K562 (cell line): Measurements from ENCODE around the gene CHAMP1. TPM values are rescaled to one million over a fixed set of nuclear protein-coding genes. Genes with fewer than 3 reads are reported as not detected.

ENCODE experiments used
- ATAC-seq: fragments of 200-7000 bp; cut with Tn5 transposase; 3 replicates; pipeline ENCODE4 v1.9.1; 2020; ENCODE audit warnings: moderate library complexity
- BruUV-seq: library from RNA; stranded (reverse); fragments of 400-500 nt; replicated peaks from 2 replicates; lab custom pipeline; 2021; lab: Mats Ljungman, UMichigan
- CTCF ChIA-PET: fragments of 300-600 bp; formaldehyde crosslinking; extraction: SDS; loops from one replicate; lab custom pipeline; 2021; ENCODE audit warnings: low intra/inter-chr PET ratio; lab: Yijun Ruan, JAX
- POLR2A ChIA-PET: fragments of 300-600, 350-650 bp; sonication (Branson Sonifier 250); formaldehyde crosslinking; extraction: SDS; loops from one replicate; lab custom pipeline; 2021; ENCODE audit warnings: antibody characterized with exemption, inconsistent platforms; lab: Yijun Ruan, JAX
- DNase-seq, 4 experiments: peaks; one replicate each; pipeline versions ENCODE4 v3.0.0 to v3.0.0-alpha.2; 2011 to 2018; ENCODE audit warnings: low spot score in 3 of 4, mixed read lengths in 3 of 4; ENCODE audit errors: extremely low read depth in 1 of 4
- FAIRE-seq: peaks from 2 replicates; lab custom pipeline; 2011; peaks lifted over from hg19 to GRCh38; lab: Jason Lieb, UNC
- H2AFZ ChIP-seq: 2 replicates; pipeline ENCODE4 v1.6.0; 2011; ENCODE audit warnings: low read depth, low read length, control low read depth, inconsistent platforms
- H3K27ac ChIP-seq: fragments of 200-600 bp; 3 replicates; pipeline ENCODE4 v1.8.0; 2011; ENCODE audit warnings: low read depth, mild to moderate bottlenecking, control low read depth, inconsistent platforms, low read length, moderate library complexity, mixed read lengths; ENCODE audit errors: extremely low read depth
- H3K27me3 ChIP-seq, 2 experiments: fragments of 300-600 bp in 1 of 2; 2 replicates in 1 of 2; 3 replicates in 1 of 2; pipeline versions ENCODE4 v1.6.0 to v1.8.0; 2011; ENCODE audit warnings: inconsistent platforms in 2 of 2, low read length in 2 of 2, mild to moderate bottlenecking in 1 of 2, mixed read lengths in 1 of 2, moderate library complexity in 1 of 2; ENCODE audit not compliant: control insufficient read depth in 2 of 2, insufficient read depth in 2 of 2
- H3K36me3 ChIP-seq: fragments of 300-600 bp; 3 replicates; pipeline ENCODE4 v1.8.0; 2011; ENCODE audit warnings: mild to moderate bottlenecking, low read length, inconsistent platforms; ENCODE audit not compliant: control insufficient read depth, insufficient read depth
- H3K4me1 ChIP-seq, 2 experiments: fragments of 200-600 bp in 1 of 2; replicated peaks in 1 of 2; 2 replicates in 1 of 2; 3 replicates in 1 of 2; pipeline versions ENCODE4 v1.5.1 to v1.8.0; 2011; ENCODE audit warnings: inconsistent platforms in 2 of 2, low read length in 2 of 2, mild to moderate bottlenecking in 1 of 2, mixed read lengths in 1 of 2, moderate library complexity in 1 of 2; ENCODE audit not compliant: control insufficient read depth in 2 of 2, insufficient read depth in 2 of 2
- H3K4me2 ChIP-seq: 2 replicates; pipeline ENCODE4 v1.6.1; 2011; ENCODE audit warnings: low read length, control low read depth, inconsistent platforms, mixed read lengths; ENCODE audit not compliant: insufficient read depth
- H3K4me3 ChIP-seq: fragments of 200-600 bp; sonication (generic), shearing (Covaris generic); 2 replicates; pipeline ENCODE4 v1.5.1; 2016; ENCODE audit warnings: control low read depth, inconsistent platforms
- H3K79me2 ChIP-seq: fragments of 200-600 bp; 3 replicates; pipeline ENCODE4 v1.8.0; 2011; ENCODE audit warnings: low read length, inconsistent platforms; ENCODE audit not compliant: control insufficient read depth, insufficient read depth
- H3K9ac ChIP-seq, 2 experiments: 2 replicates each; pipeline versions ENCODE4 v1.6.0 to v1.6.1; 2011; ENCODE audit warnings: low read depth in 2 of 2, low read length in 2 of 2, control low read depth in 1 of 2, inconsistent platforms in 1 of 2, mild to moderate bottlenecking in 1 of 2, mixed read lengths in 1 of 2; ENCODE audit not compliant: insufficient read depth in 1 of 2
- H3K9me1 ChIP-seq: one replicate; pipeline ENCODE4 v1.6.0; 2011; ENCODE audit warnings: inconsistent platforms, mild to moderate bottlenecking, low read length, moderate library complexity; ENCODE audit not compliant: control insufficient read depth, insufficient read depth
- H3K9me3 ChIP-seq: replicated peaks from 2 replicates; pipeline ENCODE4 v1.5.1; 2011; ENCODE audit warnings: low read depth, low read length, inconsistent platforms; ENCODE audit not compliant: control insufficient read depth, insufficient read depth
- H4K20me1 ChIP-seq: replicated peaks from 2 replicates; pipeline ENCODE4 v1.6.1; 2011; ENCODE audit warnings: low read length, inconsistent platforms, mixed read lengths; ENCODE audit not compliant: control insufficient read depth, insufficient read depth
- STAG1 ChIP-seq: sonication (generic); formaldehyde crosslinking; IDR thresholded peaks from 2 replicates; pipeline ENCODE4 v1.5.0; 2020; ENCODE audit warnings: missing genetic modification reagents, borderline replicate concordance
- TEAD4 ChIP-seq, 2 experiments: sonication (generic) in 1 of 2; formaldehyde crosslinking in 1 of 2; IDR thresholded peaks; 2 replicates each; pipeline versions ENCODE4 v1.6.1 to v1.8.0; 2012 to 2022; ENCODE audit warnings: borderline replicate concordance in 1 of 2, inconsistent platforms in 1 of 2, low read length in 1 of 2, mild to moderate bottlenecking in 1 of 2, missing genetic modification reagents in 1 of 2
- ZNF133 ChIP-seq: fragments of 250-450 bp; sonication (Bioruptor Pico); IDR thresholded peaks from 2 replicates; pipeline ENCODE4 v1.4.0; 2020; ENCODE audit warnings: mild to moderate bottlenecking
- ZNF175 ChIP-seq: fragments of 200-800 bp; sonication (Bioruptor generic); IDR thresholded peaks from 2 replicates; pipeline ENCODE4 v1.6.1; 2016; ENCODE audit warnings: low read depth, mild to moderate bottlenecking, missing genetic modification characterization, missing compliant biosample characterization
- ZNF324 ChIP-seq: fragments of 250-450 bp; sonication (Bioruptor Pico); IDR thresholded peaks from 2 replicates; pipeline ENCODE4 v1.4.0; 2020; ENCODE audit warnings: mild to moderate bottlenecking
- ZNF518B ChIP-seq: fragments of 250-450 bp; sonication (Bioruptor Pico); IDR thresholded peaks from 2 replicates; pipeline ENCODE4 v1.5.0; 2021; ENCODE audit warnings: mild to moderate bottlenecking, moderate library complexity
- ZSCAN29 ChIP-seq: fragments of 450-650 bp; IDR thresholded peaks from 2 replicates; pipeline ENCODE4 v1.6.1; 2017
- WGBS: fragments of 100-300 bp; shearing (Covaris generic); methylation state at CpG from one replicate; pipeline ENCODE4 v1.1.6; 2016; ENCODE audit warnings: low coverage, mixed read lengths; ENCODE audit not compliant: insufficient coverage; ENCODE audit errors: missing lambda C conversion rate; 5-methylcytosine and 5-hydroxymethylcytosine counted together
- in situ Hi-C: fragments of 300-500 bp; cut with MboI; formaldehyde crosslinking; loops from 4 replicates; pipeline ENCODE4 v1.15.0; 2018; ENCODE audit warnings: inconsistent platforms, mixed read lengths
- intact Hi-C: fragments of 100-400 bp; cut with micrococcal nuclease; formaldehyde crosslinking; loops from 2 replicates; pipeline ENCODE4 v1.14.2; 2022
- polyA plus RNA-seq, 8 experiments: library from polyadenylated mRNA; depleted of rRNA in 4 of 8; stranded (reverse) in 5 of 8; unstranded in 3 of 8; fragments of >200 nt; fragmentation: Nextera tagmentation in 2 of 8; fragmentation: Illumina TruSeq in 1 of 8; extraction: Ambion mirVana in 2 of 8; extraction: Trizol in 1 of 8; gene quantifications; 2 replicates each; pipeline versions ENCODE4 v1.2.1 to v1.2.3, GENCODE V29; 2011 to 2014; ENCODE audit warnings: inconsistent platforms in 1 of 8, missing spikeins in 1 of 8
- total RNA-seq, 7 experiments: library from RNA; depleted of rRNA in 6 of 7; stranded (reverse); fragments of >200 nt in 6 of 7; fragmentation: Illumina TruSeq in 2 of 7; extraction: Trizol in 2 of 7; gene quantifications; 2 replicates each; pipeline versions ENCODE4 v1.2.1 to v1.2.3, GENCODE V29; 2011 to 2021; ENCODE audit warnings: low replicate concordance in 1 of 7

Gene CHAMP1
- total and polyA plus RNA-seq, 9 of the 15 experiments (the other 6 are each of a cell fraction or from before 2014, with no cell fraction given), result 0.70 to 40.6 (median 15.3) TPM

GRCh38 chr13:114315074-114315785 is 927 bp downstream of the CHAMP1 start:
- under 1% methylated on average over 7 of the region's 7 CpGs for WGBS
- in situ Hi-C loops, result no loop called here
- Histone ChIP-seq H3K9me1 (no peaks in the 10 kb centered on the region), H4K20me1 (peaks cover 10% of the 10 kb centered on the region; the same call in 1 of the 2 replicates), H3K79me2 (peaks cover 73% of the 10 kb centered on the region), H3K4me3 (peak overlapping the region; percentile 75), H3K36me3 (peaks cover 5% of the 10 kb centered on the region; the same call in 2 of the 3 replicates), H3K4me2 (peak overlapping the region; percentile 89), H3K27me3 (no peaks in the 10 kb centered on the region), H3K9me3 (no peaks in the 10 kb centered on the region), H3K9ac (peak overlapping the region; percentile 70 to 88), H3K27ac (peak overlapping the region; percentile 77), H2AFZ (peak overlapping the region; percentile 71; the same call in 1 of the 2 replicates), H3K4me1 (peaks cover 20 to 21% of the 10 kb centered on the region in 2 experiments; a peak in 4 of 5 replicates)
- TSS peak; percentile 69 for BruUV-seq
- no peak for DNase-seq
- peak; percentile 48 for FAIRE-seq
- ChIA-PET CTCF (no interaction called here), POLR2A (no interaction called here)
- no peak for ATAC-seq
- intact Hi-C loops, result no loop called here
- no peak for TF ChIP-seq ZNF175 (CRISPR knock-in tag)
- no peak for TF ChIP-seq ZSCAN29
- no peak for TF ChIP-seq ZNF518B (CRISPR knock-in tag)
- TF ChIP-seq ZNF324 (CRISPR knock-in tag), result no peak
- no peak for TF ChIP-seq STAG1 (CRISPR knock-in tag)
- TF ChIP-seq ZNF133, result no peak
- TF ChIP-seq TEAD4 (IDR thresholded peaks at IDR 0.05; ENCODE audit: low read length), result 0 out of 2 replicates have a peak, but pooled peaks have one; percentile 18
- no peak for TF ChIP-seq TEAD4 (CRISPR knock-in tag; IDR thresholded peaks at IDR 0.05; ENCODE audit: borderline replicate concordance)
